HG03469 (cell line): ENCODE data around the gene GLG1.
"Not testable (repeated sequence)": the region's sequence is repeated elsewhere in the genome, so short reads cannot be mapped to it uniquely, and the experiment has no call there.

Experiments
- ATAC-seq: cut with Tn5 transposase; IDR thresholded peaks from one replicate; pipeline ENCODE4 v1.9.1; 2021; ENCODE audit warnings: mild to moderate bottlenecking, moderate library complexity, moderate number of reproducible peaks; ENCODE audit not compliant: unreplicated experiment

The GLG1 gene

GRCh38 chr16:74575807-74576643 lies 30.9 kb downstream of the GLG1 start:
- no peak for ATAC-seq

GRCh38 chr16:74575175-74575806 lies 31.6 kb downstream of the GLG1 start:
- no peak for ATAC-seq

GRCh38 chr16:74574146-74574545 lies 32.8 kb downstream of the GLG1 start:
- no peak for ATAC-seq

GRCh38 chr16:74573622-74574021 lies 33.3 kb downstream of the GLG1 start:
- ATAC-seq = no peak

GRCh38 chr16:74570412-74571301 lies 36.3 kb downstream of the GLG1 start:
- no peak for ATAC-seq

- ATAC-seq = no peak
Measured at GRCh38 chr16:74568961-74569631, 37.8 kb downstream of the GLG1 start.

- ATAC-seq = no peak
Measured at GRCh38 chr16:74567901-74568300, 39.0 kb downstream of the GLG1 start.

- ATAC-seq = no peak
Measured at GRCh38 chr16:74565378-74565777, 41.5 kb downstream of the GLG1 start.

GRCh38 chr16:74564451-74564984 lies 42.4 kb downstream of the GLG1 start:
- ATAC-seq = no peak

- ATAC-seq = no peak
Measured at GRCh38 chr16:74563828-74564263, 43.1 kb downstream of the GLG1 start.

GRCh38 chr16:74562117-74562516 lies 44.8 kb downstream of the GLG1 start:
- ATAC-seq = no peak

- ATAC-seq = no peak
Measured at GRCh38 chr16:74561626-74562025, 45.3 kb downstream of the GLG1 start.

- ATAC-seq = no peak
Measured at GRCh38 chr16:74560912-74561311, 46.0 kb downstream of the GLG1 start.

GRCh38 chr16:74558873-74559272 lies 48.0 kb downstream of the GLG1 start:
- ATAC-seq = no peak

- no peak for ATAC-seq
Measured at GRCh38 chr16:74557275-74557674, 49.6 kb downstream of the GLG1 start.

- no peak for ATAC-seq
Measured at GRCh38 chr16:74556375-74556922, 50.5 kb downstream of the GLG1 start.

GRCh38 chr16:74552357-74552756 lies 54.6 kb downstream of the GLG1 start:
- not testable (repeated sequence) for ATAC-seq

GRCh38 chr16:74550227-74551019 lies 56.5 kb downstream of the GLG1 start:
- ATAC-seq = not testable (repeated sequence)

- ATAC-seq = not testable (repeated sequence)
Measured at GRCh38 chr16:74546112-74546511, 60.8 kb downstream of the GLG1 start.
